SK-N-SH (cell line): Measurements from ENCODE around the gene RPS6KB2.

Experiments used
- CTCF ChIP-seq: fragments of 200-600 bp; sonication (generic); IDR thresholded peaks from 2 replicates; pipeline ENCODE4 v1.6.1; 2017; ENCODE audit warnings: antibody characterized with exemption, mild to moderate bottlenecking, moderate library complexity
- EP300 ChIP-seq, 2 experiments: IDR thresholded peaks; 2 replicates each; pipeline versions ENCODE4 v1.4.0 to v1.6.1; 2012; ENCODE audit warnings: borderline replicate concordance in 1 of 2, low read depth in 1 of 2, low read length in 1 of 2
- FOXM1 ChIP-seq: IDR thresholded peaks from 2 replicates; pipeline ENCODE4 v1.4.0; 2012; ENCODE audit warnings: low read depth, mild to moderate bottlenecking
- GABPA ChIP-seq: IDR thresholded peaks from 2 replicates; pipeline ENCODE4 v1.4.0; 2012; ENCODE audit warnings: low read depth, mild to moderate bottlenecking
- JUND ChIP-seq: IDR thresholded peaks from 2 replicates; pipeline ENCODE4 v1.4.0; 2012
- MAX ChIP-seq: IDR thresholded peaks from 2 replicates; pipeline ENCODE4 v1.4.0; 2012; ENCODE audit warnings: low read depth
- POLR2AphosphoS5 ChIP-seq: IDR thresholded peaks from 2 replicates; pipeline ENCODE4 v1.6.1; 2012; ENCODE audit warnings: low read depth, low read length
- RAD21 ChIP-seq: IDR thresholded peaks from 2 replicates; pipeline ENCODE4 v1.6.1; 2012; ENCODE audit warnings: mild to moderate bottlenecking, low read length
- TCF12 ChIP-seq: IDR thresholded peaks from 2 replicates; pipeline ENCODE4 v1.4.0; 2012
- YY1 ChIP-seq: IDR thresholded peaks from 2 replicates; pipeline ENCODE4 v1.4.0; 2012; ENCODE audit warnings: low read depth, mild to moderate bottlenecking

GRCh38 chr11:67384851-67385366 is 43.4 kb upstream of the RPS6KB2 start:
- TF ChIP-seq CTCF (no peak), TCF12 (peak; percentile 27; the same call in 1 of the 2 replicates), POLR2AphosphoS5 (no peak), GABPA (no peak), JUND (no peak), FOXM1 (no peak), YY1 (no peak), MAX (no peak), RAD21 (no peak), EP300 (IDR thresholded peaks at IDR 0.05; ENCODE audit: borderline replicate concordance in 1 of 2, low read depth in 1 of 2, low read length in 1 of 2) (no peak)
